ENCODE results near the gene COLEC11. TPM values are rescaled to one million over a fixed set of nuclear protein-coding genes. Genes with fewer than 3 reads are reported as not detected.

Gene COLEC11
- total and polyA plus RNA-seq, 2 of the 13 experiments (the other 11 are each of a cell fraction or from before 2014, with no cell fraction given): 1.5 to 3.0 TPM

GRCh38 chr2:3585261-3586109, 9.4 kb upstream of the COLEC11 start (continued):
- TF ChIP-seq ZBTB40 (IDR thresholded peaks at IDR 0.05) (no peak), ZBTB40 (CRISPR knock-in tag; IDR thresholded peaks at IDR 0.05) (peak; percentile 76), ZNF7 (CRISPR knock-in tag; IDR thresholded peaks at IDR 0.05) (no peak), ZNF318 (CRISPR knock-in tag; IDR thresholded peaks at IDR 0.05) (no peak), POLR2AphosphoS5 (IDR thresholded peaks at IDR 0.05; ENCODE audit: low read depth, low read length) (no peak), ZNF18 (CRISPR knock-in tag; IDR thresholded peaks at IDR 0.05; ENCODE audit: insufficient replicate concordance) (peak; percentile 86), SMAD9 (CRISPR knock-in tag; IDR thresholded peaks at IDR 0.05) (no peak), ZNF337 (CRISPR knock-in tag; IDR thresholded peaks at IDR 0.05; ENCODE audit: borderline replicate concordance, low read depth) (peak; percentile 77; the same call in 1 of the 2 replicates)
